ENCODE measurements around the gene TSGA10IP.

GRCh38 chr11:65947603-65948125, 2.4 kb downstream of the TSGA10IP start:
- TF ChIP-seq CTCF (IDR thresholded peaks at IDR 0.05; ENCODE audit: low read depth, low read length), result no peak
- TF ChIP-seq, protein P1, sequence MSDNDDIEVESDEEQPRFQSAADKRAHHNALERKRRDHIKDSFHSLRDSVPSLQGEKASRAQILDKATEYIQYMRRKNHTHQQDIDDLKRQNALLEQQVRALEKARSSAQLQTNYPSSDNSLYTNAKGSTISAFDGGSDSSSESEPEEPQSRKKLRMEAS (IDR thresholded peaks at IDR 0.05; ENCODE audit: low read depth, low read length), result no peak
- TF ChIP-seq POLR2A (IDR thresholded peaks at IDR 0.05; ENCODE audit: extremely low read depth, insufficient read length), result no peak

All from NB4 (cell line).